ENCODE measurements around the gene CX3CR1.
"Not testable (repeated sequence)": the region's sequence is repeated elsewhere in the genome, so short reads cannot be mapped to it uniquely, and the experiment has no call there.

CX3CR1 gene

DNA sequence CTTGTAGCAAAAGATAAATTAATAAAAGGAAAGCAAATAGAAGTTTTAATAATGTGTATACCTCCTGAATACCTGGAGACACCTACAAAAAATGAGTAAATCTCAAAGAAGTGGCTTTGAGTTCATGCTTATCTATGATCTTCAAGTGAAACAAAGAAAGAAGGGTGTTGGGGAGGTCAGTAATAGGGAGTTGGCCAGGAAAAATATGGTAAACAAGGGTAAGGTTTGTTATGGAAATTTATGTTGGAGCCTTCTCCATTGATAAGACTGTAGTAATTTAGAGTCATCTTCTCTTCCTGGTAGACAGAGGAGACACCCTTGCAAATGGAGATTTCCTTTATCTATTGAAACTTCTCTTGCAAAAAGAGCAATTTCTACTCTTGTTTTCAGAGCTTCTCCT lies 43.1 kb upstream of the CX3CR1 start:
- TF ChIP-seq, protein P1, sequence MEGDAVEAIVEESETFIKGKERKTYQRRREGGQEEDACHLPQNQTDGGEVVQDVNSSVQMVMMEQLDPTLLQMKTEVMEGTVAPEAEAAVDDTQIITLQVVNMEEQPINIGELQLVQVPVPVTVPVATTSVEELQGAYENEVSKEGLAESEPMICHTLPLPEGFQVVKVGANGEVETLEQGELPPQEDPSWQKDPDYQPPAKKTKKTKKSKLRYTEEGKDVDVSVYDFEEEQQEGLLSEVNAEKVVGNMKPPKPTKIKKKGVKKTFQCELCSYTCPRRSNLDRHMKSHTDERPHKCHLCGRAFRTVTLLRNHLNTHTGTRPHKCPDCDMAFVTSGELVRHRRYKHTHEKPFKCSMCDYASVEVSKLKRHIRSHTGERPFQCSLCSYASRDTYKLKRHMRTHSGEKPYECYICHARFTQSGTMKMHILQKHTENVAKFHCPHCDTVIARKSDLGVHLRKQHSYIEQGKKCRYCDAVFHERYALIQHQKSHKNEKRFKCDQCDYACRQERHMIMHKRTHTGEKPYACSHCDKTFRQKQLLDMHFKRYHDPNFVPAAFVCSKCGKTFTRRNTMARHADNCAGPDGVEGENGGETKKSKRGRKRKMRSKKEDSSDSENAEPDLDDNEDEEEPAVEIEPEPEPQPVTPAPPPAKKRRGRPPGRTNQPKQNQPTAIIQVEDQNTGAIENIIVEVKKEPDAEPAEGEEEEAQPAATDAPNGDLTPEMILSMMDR (conservative IDR thresholded peaks at IDR 0.05): no peak

DNA sequence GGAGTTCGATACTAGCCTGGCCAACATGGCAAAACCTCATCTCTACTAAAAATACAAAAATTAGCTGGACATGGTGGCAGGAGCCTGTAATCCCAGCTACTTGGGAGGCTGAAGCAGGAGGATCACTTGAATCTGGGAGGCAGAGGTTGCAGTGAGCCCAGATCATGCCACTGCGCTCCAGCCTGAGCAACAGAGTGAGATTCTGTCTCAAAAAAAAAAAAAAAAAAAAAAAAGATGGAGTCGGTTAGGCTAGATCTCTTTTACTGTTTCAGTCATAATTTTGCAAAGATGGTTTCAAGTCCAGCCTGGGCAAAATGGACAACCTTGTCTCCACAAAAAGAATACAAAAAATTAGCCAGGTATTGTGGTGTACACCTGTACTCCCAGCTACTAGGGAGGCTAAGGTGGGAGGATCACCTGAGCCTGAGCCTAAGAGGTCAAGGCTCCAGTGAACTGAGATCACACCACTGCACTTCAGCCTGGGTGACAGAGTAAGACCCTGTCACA lies 42.4 kb upstream of the CX3CR1 start:
- H3K27ac ChIP-seq: not testable (repeated sequence)

More for the DNA sequence above, 43.1 kb upstream of the CX3CR1 start:
- H3K27ac ChIP-seq: no peak overlapping the region

DNA sequence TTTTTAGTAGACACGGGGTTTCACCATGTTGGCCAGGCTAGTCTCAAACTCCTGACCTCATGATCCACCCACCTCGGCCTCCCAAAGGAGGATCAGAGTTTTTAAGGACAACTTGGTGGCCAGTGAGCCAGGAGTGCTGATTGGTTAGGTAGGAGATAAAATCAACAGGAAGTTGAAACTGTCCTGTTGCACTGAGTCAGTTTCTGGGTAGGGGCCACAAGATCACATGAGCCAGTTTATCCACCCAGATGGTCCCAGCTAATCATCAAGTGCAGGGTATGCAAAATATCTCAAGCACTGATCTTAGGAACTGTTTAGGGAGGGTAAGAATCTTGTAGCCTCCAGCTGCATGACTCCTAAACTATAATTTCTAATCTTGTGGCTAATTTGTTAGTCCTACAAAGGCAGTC lies 41.7 kb upstream of the CX3CR1 start:
- H3K27ac ChIP-seq: not testable (repeated sequence)

- TF ChIP-seq, protein P1 (conservative IDR thresholded peaks at IDR 0.05): no peak
- H3K27ac ChIP-seq: no peak overlapping the region
Measured at GRCh38 chr3:39319249-39319648, 39.4 kb upstream of the CX3CR1 start.

GRCh38 chr3:39318301-39318700 lies 38.5 kb upstream of the CX3CR1 start:
- no peak overlapping the region for H3K27ac ChIP-seq
- TF ChIP-seq, protein P1 (conservative IDR thresholded peaks at IDR 0.05): no peak

DNA sequence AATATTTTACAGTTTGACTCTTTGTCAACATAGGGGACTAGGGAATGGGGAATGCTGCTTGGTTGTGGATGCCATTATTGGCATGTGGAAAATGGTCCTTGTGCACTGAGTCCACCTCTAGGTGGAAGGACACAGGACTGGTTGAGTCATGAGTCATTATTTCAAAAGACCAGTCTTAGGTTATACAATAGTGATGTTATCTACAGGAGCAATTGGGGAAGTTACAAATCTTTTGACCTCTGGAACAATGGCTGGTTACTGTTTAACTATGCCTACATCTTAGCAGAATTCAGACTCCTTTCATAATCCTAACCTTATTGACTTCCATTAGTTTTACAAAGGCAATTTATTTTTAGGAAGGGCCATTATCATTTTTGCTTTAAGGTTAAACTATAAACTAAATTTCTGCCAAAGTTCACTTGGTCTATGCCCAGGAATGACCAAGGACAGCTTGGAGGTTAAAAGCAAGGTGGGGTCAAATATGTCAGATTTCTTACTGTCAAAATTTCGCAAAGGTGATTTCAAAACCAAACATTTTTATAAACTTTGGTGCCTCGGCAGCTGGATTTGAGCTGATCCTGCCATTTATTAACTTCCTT lies 37.8 kb upstream of the CX3CR1 start:
- TF ChIP-seq, protein P1 (conservative IDR thresholded peaks at IDR 0.05): no peak
- H3K27ac ChIP-seq: no peak overlapping the region

DNA sequence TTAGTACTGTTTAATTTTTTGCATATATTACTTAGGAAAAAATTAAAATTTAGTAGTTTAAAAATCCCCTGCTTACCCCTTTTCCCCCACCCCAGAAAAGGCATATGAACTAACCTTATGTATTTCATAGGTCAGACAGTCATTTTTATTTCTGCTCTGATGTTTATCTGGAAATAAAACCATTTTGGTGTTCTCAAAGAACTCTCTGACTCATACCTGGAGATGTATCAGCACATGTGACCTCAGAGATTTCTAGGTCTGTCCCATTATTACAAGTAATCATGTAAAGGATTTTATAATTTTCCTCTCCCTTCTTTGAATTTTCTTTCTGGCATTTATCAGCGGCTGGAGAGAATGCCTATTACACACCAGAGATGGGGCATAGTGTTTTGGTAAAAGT lies 35.6 kb upstream of the CX3CR1 start:
- TF ChIP-seq, protein P1 (conservative IDR thresholded peaks at IDR 0.05): no peak

GRCh38 chr3:39313289-39313688 lies 33.5 kb upstream of the CX3CR1 start:
- TF ChIP-seq, protein P1 (conservative IDR thresholded peaks at IDR 0.05): no peak
- H3K27ac ChIP-seq: no peak overlapping the region

More for the DNA sequence above, 35.6 kb upstream of the CX3CR1 start:
- H3K27ac ChIP-seq: no peak overlapping the region

DNA sequence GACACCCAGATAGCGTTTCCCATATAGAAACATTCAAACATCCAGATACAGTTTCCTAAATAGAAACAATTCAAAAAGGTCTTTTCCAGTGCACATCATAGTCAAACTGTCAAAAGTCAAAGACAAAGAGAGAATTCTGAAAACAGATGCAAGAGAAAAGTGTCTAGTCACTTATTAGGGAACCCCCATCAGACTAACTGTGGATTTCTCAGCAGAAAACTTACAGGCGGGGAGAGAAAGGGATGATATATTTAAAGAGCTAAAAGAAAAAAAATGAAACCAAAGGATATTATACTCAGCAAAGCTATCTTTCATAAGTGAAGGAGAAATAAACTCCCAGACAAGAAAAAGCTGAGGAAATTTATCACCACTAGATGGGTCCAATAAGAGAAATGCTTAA lies 22.3 kb upstream of the CX3CR1 start:
- TF ChIP-seq, protein P1 (conservative IDR thresholded peaks at IDR 0.05): no peak
- H3K27ac ChIP-seq: no peak overlapping the region
